OCI-LY7 (cell line): Measurements from ENCODE around the gene TMPRSS11B.

Experiments used
- EZH2phosphoT487 ChIP-seq: fragments of 200-600 bp; sonication (generic); IDR thresholded peaks from 2 replicates; pipeline ENCODE4 v1.6.1; 2018; ENCODE audit warnings: low read depth, borderline replicate concordance, mild to moderate bottlenecking, mixed run types, antibody characterized with exemption, low read length, moderate library complexity, mixed read lengths
- TF ChIP-seq, protein P1 (sequence below): fragments of 200-600 bp; sonication (generic); conservative IDR thresholded peaks from 2 replicates; pipeline ENCODE4 v1.5.1; 2014; ENCODE audit warnings: mild to moderate bottlenecking, antibody characterized with exemption, low read length, moderate library complexity, mixed read lengths

DNA sequence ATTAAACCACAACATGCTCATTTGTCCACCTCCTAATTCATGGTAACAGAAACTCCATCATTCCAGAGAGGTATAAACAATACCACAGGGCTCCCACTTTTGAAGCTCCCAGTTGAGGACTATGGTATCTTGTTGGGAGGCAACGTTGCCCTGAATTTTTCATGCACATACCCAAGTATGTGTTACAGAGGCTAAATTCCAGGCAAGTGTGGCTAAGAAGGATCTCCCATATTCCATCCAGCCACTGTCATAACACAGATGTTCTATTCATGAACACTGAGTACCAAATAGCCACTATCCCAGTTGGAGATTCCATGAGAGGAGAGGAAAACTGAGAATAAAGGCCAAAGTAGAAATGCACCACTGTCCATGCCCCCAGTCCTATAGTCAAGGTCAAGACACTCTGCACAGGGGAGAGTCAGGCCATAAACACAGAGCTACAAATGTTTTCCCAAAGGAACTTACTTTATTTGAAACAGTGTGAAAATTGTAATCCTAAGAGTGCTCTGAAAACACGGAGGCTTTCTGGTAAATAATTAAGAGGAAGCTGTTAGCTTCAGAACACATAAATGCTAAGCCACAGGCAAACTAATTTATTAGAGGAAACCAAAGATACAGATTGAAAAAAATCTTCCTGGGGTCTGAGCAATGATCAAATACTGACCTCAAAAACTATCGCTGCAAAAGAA lies 42.4 kb upstream of the TMPRSS11B start:
- TF ChIP-seq, protein P1, sequence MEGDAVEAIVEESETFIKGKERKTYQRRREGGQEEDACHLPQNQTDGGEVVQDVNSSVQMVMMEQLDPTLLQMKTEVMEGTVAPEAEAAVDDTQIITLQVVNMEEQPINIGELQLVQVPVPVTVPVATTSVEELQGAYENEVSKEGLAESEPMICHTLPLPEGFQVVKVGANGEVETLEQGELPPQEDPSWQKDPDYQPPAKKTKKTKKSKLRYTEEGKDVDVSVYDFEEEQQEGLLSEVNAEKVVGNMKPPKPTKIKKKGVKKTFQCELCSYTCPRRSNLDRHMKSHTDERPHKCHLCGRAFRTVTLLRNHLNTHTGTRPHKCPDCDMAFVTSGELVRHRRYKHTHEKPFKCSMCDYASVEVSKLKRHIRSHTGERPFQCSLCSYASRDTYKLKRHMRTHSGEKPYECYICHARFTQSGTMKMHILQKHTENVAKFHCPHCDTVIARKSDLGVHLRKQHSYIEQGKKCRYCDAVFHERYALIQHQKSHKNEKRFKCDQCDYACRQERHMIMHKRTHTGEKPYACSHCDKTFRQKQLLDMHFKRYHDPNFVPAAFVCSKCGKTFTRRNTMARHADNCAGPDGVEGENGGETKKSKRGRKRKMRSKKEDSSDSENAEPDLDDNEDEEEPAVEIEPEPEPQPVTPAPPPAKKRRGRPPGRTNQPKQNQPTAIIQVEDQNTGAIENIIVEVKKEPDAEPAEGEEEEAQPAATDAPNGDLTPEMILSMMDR = no peak
- no peak for TF ChIP-seq EZH2phosphoT487
